ENCODE results near the gene LRRFIP2.
"Not testable (repeated sequence)": the region's sequence is repeated elsewhere in the genome, so short reads cannot be mapped to it uniquely, and the experiment has no call there.

Gene LRRFIP2

GRCh38 chr3:37140899-37141541 lies 33.4 kb downstream of the LRRFIP2 start:
- FAIRE-seq: no peak

- FAIRE-seq: no peak
Measured at GRCh38 chr3:37139567-37140052, 34.8 kb downstream of the LRRFIP2 start.

DNA sequence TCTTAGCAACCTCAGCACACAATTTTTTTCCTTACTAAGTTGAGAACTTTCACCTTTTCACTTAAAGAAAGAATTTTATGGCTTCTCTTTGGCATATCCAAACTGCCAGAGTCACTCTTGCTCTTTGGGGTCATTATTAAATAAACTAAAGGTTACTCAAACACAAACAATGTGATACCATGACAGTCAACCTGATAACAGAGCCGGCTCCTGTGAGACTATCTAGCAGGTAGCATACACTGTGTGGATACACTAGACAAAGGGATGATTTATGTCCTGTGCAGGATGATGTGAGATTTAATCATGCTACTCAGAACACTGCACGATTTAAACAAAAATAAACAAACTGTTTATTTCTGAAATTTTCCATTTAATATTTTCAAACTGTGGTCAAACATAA lies 35.6 kb downstream of the LRRFIP2 start:
- no peak for FAIRE-seq

DNA sequence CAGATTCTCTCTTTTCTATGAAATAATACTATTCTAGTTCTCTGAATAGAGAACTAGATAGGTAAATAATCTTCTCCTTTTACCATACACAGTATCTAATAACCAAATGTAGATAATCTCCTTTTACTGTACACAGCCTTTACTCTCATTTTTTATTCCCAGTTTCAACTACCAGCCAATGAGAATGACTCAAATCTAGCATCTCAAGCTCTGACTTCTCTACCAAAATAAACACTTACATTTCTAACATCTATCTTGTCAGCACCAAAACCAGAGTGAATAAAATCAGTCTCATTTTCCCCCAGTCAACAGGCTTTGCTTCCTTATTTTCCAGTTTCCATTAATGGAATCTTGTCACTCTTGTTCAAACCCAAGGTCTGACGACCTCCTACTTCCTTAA lies 36.9 kb downstream of the LRRFIP2 start:
- no peak for FAIRE-seq

- FAIRE-seq: no peak
Measured at GRCh38 chr3:37136067-37136466, 38.3 kb downstream of the LRRFIP2 start.

DNA sequence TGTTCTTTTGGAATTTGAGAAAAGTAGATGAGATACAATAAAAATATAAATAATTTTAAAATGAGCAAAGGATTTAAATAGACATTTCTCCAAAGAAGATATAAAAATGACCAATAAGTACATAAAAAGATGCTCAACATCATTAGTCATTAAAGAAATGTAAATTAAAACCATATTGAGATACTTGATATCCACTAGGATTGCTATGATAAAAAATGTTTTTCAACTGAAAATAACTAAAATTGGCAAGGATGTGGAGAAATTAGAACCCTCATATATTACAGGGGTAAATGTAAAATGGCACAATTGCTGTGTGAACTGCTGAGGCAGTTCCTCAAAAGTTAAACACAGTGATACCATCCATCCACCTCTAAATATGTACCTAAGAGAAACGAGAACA lies 38.8 kb downstream of the LRRFIP2 start:
- FAIRE-seq: peak; percentile 65

GRCh38 chr3:37132334-37132733 lies 42.0 kb downstream of the LRRFIP2 start:
- no peak for FAIRE-seq

- no peak for FAIRE-seq
Measured at GRCh38 chr3:37131860-37132144, 42.6 kb downstream of the LRRFIP2 start.

DNA sequence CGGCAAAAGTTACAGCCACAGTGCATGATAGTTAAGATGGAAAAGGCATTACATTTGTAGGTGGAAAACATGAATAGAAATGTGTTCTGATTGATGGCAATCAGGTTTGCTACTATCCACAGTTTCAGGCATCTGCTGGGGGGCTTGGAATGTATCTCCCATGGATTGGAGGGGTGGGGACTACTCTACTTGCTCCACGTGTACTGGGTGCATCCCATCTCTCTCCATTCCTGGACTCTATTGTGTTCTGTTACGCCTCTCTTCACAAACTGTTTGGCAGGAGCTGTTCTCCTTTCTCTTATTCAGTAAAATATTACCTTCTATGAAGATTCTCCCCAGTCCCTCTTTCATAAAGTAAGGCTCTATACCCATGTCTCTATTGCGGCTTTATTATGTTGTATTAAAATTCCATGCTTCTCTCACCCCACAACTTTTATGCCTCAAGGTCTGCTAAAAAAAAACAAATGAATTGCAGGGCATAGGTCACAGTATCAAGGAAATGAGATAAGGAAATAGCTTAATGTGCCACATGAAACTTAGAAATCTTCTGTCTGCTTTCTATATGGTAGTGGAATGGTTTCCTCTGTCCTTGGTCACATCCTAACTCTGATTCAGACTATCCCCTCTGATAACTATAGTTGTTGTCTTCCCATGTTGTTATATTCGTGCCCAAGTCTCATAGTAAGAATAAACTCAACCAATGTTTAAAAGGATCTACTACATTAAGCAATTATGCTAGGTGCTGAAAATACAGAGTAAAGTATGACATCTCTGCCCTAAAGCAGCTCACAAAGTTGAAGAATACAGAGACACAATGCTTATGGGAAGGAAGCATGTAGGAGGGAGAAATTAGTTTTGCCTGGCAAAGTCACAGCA lies 43.2 kb downstream of the LRRFIP2 start:
- FAIRE-seq: no peak

DNA sequence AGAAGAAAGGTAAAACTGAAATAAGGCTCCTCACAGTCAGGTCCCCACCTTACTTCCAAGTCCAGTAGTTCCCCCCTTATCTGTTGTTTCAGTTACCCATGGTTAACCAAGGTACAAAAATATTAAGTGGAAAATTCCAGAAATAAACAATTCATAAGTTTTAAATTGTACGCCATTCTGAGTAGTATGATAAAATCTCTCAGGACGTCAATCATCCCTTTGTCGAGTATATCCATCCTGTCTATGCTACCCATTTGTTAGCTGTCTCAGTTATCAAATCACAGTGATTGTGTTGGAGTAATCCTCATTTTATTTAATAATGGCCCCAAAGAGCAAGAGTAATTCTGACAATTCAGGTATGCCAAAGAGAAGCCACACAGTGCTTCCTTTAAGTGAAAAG lies 43.9 kb downstream of the LRRFIP2 start:
- FAIRE-seq: no peak

DNA sequence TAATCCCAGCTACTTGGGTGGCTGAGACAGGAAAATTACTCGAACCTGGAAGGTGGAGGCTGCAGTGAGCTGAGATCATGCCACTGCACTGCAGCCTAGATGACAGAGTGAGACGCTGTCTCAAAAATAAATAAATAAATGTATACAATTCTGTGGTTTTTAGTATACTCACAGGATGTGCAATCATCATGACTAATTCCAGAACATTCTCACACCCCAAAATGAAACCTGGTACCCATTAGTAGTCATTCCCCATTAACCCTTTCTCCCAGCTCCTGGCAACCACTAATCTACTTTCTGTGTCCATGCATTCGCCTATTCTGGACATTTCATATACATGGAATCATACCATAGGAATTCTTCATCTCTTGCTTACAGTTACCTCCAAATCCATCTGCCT lies 44.5 kb downstream of the LRRFIP2 start:
- FAIRE-seq: no peak

DNA sequence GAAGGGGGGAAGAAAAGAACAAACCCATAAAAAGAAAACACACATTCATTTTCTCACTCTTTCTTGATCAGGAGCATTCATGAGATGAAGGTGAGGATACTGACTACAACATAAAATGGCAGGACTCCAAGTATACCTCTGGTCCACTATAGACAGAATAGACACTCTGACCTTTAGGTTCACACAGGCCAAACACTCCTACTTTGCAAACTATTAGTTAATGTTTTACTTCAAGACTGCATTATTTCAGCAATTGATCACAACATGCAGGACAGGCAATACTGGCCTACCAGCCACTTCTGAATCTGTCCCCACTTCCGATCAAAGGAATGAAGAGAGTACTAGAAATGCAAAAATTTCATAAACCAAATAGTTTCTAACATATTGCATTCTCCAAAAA lies 47.0 kb downstream of the LRRFIP2 start:
- FAIRE-seq: no peak

GRCh38 chr3:37126856-37127255 lies 47.5 kb downstream of the LRRFIP2 start:
- no peak for FAIRE-seq

DNA sequence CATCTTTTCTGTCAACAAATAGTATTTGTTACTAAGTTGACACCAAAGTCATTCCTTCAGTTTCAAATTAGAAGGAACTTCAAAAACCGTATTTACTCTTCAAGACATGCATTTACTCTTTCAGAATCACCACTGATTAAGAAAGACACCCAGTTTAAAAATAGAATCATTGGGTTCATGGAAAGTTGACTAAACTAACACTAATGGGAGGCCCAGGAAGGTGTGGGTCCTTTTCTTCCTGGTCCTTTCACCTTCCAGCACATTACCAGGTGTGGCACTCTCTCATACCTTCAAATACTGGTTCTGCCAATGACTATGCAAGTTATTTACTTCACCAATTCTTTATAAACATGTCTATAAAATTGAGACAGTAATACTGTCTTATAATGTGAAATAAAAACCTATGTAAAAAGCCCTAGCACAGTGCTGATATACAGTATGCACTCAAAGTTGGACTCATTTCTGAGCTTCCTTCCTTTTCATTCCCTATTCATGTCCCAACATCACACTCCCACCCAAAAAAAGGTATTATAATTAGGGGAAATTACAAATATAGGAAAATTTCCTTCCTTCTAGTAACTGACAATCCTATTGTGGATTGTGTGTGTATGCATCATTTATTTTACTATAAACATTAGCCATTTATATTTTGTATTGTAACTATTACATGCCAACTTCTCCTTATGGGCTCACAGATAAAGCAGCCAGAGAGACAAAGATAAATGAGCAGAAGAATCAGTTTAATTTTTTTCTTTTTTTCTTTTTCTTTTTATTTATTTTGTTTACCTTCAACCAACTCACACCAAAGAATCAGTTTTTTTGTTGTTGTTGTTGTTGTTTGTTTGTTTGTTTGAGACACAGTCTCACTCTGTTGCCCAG lies 48.9 kb downstream of the LRRFIP2 start:
- FAIRE-seq: no peak

GRCh38 chr3:37124435-37124834 lies 49.9 kb downstream of the LRRFIP2 start:
- FAIRE-seq: no peak

DNA sequence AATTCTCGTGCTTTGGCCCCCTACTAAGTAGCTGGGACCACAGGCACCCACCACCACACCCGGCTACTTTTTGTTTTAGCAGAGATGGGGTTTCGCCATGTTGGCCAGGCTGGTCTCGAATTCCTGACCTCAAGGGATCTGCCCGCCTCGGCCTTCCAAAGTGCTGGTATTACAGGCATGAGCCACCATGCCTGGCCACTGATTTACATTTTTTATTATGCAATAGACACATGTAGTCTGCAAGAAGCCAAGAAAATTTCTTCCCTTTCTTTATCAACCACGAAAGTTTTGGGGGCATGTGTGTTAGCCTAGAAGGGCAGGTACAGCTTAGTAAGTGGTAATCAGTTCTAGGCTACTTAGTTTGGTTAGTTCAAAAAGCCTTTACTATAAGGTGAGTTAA lies 51.1 kb downstream of the LRRFIP2 start:
- no peak for FAIRE-seq

DNA sequence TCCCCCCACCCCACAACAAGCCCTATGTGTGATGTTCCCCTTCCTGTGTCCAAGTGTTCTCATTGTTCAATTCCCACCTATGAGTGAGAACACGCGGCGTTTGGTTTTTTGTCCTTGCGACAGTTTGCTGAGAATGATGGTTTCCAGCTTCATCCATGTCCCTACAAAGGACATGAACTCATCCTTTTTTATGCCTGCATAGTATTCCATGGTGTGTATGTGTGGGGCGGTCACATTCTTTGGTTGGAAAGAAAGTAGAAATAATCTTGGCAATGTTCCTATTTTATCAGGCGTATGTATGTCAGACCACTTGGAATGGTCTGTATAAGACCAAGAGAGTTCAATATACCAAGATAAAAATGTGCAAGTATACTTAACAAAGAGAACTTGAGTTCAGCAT lies 52.3 kb downstream of the LRRFIP2 start:
- not testable (repeated sequence) for FAIRE-seq

DNA sequence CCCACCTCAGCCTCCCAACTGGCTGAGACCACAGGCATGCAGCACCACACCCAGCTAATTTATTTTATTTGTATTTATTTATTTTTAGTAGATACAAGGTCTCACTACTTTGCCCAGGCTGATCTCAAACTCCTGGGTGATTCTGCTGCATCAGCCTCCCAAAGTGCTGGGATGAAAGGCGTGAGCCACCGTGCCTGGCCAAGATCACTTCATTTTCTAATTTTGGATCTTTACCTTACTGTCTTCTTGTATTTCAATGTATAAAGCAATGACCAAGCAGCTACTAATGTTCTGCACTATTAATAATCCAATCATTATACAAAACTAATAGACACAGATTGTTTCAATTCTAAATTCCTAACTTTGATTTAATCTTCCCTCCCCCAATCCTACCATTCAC lies 56.2 kb downstream of the LRRFIP2 start:
- no peak for FAIRE-seq

DNA sequence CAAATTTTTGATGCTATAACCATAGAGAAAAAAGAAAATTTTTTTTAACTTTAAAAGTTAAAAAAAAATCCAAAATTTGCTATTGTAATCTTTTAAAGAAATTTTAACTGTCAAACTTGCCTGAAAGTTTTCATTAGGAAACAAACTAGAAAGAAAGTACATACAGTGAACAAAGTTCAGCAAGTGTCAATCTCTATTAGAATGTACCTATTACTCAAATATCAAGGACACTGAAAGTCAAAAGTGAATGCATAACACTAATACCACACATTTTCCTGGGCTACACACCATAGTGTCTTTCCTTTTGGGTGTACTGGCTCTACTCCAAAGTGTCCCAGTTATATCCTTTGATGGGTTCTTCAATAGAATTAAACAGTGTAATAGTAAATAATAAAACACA lies 56.8 kb downstream of the LRRFIP2 start:
- peak; percentile 72 for FAIRE-seq

GRCh38 chr3:37116998-37117397 lies 57.4 kb downstream of the LRRFIP2 start:
- FAIRE-seq: peak; percentile 13

- no peak for FAIRE-seq
Measured at GRCh38 chr3:37115446-37115845, 58.9 kb downstream of the LRRFIP2 start.

DNA sequence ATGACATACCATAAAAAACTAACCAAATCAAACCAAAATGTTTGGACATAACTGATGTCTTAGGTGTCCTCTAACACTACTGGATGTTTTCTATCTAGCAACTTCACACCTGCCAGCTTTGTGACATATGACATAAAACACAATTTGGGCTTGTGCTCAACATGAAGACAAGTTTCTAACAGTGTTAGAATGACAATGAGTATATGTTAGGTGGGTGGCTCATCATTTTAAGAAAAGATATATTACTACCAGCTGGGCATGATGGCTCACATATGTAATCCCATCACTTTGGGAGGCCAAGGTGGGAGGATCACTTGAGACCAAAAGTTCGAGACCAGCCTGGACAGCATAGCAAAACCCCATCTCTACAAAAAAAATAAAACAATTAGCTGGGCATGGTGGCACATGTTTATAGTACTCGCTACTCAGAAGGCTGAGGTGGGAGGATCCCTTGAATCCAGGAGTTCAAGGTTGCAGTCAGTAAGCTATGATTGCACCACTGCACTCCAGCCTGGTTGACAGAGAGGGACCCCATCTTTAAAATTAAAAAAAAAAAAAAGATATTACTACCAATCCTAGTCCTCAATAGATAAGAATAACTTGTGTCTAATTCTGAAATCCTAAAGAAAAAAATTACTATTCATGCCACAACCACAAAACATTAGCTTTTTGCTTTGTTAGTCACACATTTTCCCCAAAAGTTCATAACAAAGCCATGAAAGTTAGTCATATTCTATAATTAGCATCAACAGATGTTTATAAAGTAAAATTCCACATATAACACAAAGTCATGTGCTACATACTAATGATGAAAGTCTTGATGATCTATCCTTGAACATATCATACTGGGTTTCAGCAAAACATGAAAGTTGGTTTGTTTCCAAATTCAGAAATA lies 59.9 kb downstream of the LRRFIP2 start:
- FAIRE-seq: no peak

DNA sequence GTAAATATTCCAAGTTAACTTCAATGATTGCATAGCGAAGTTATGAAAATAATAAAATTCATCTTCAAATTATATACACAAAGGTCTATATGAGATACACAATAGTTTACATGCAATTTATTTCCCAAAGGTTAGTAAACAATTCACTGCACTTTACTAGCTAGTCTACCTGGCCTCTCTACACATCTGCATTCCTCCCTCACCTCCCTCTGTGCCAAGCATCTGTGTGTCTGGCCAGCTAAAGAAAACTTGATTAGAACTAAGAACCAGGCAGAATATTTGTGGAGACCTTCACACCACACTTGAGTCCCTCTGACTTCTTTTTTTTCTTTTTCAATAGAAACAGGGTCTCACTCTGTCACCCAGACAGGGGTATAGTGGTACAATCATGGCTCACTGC lies 61.4 kb downstream of the LRRFIP2 start:
- no peak for FAIRE-seq
